Activated CD4-positive, CD25-positive, alpha-beta regulatory T cell (primary cell): ENCODE results near the gene ADAMTSL4.
"Not testable (repeated sequence)": the region's sequence is repeated elsewhere in the genome, so short reads cannot be mapped to it uniquely, and the experiment has no call there.

Source experiments
- DNase-seq, 4 experiments: peaks; one replicate each; lab custom pipeline; 2025; lab: John Stamatoyannopoulos, UW

ADAMTSL4 gene

GRCh38 chr1:150596095-150596892 lies 47.1 kb downstream of the ADAMTSL4 start:
- DNase-seq = no peak

DNA sequence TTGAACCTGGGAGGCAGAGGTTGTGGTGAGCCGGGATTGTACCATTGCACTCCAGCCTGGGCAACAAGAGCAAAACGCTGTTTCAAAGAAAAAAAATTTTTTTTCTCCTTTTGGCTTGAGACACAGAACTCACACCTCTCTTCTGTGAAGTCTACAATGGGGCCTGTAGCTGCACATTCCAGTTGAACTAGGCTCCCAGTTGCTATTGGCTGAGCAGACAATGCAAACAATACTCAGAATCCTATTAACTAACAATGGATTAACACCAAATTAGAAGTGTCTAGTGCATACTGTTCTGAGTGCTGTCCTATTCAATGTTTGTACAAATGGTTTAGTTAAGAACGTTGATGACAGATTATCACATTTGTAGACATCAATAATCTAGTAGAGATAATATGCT lies 47.8 kb downstream of the ADAMTSL4 start:
- no peak for DNase-seq

DNA sequence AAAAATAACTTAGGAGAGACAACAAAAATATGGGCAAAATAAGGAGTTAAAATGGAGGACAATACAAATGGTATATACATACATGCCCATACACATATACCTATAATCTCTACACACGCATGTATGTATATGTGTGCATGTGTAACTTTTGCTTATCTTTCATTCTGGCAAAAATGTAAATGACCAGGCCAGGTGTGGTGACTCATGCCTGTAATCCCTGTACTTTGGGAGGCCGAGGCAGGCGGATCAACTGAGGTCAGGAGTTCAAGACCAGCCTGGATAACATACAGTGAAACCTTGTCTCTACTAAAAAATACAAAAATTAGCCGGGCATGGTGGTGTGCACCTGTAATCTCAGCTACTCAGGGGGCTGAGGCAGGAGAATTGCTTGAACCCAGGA lies 49.1 kb downstream of the ADAMTSL4 start:
- DNase-seq = not testable (repeated sequence)

- no peak for DNase-seq
Measured at GRCh38 chr1:150601540-150601939, 52.3 kb downstream of the ADAMTSL4 start.

- not testable (repeated sequence) for DNase-seq
Measured at GRCh38 chr1:150602372-150602771, 53.2 kb downstream of the ADAMTSL4 start.

DNA sequence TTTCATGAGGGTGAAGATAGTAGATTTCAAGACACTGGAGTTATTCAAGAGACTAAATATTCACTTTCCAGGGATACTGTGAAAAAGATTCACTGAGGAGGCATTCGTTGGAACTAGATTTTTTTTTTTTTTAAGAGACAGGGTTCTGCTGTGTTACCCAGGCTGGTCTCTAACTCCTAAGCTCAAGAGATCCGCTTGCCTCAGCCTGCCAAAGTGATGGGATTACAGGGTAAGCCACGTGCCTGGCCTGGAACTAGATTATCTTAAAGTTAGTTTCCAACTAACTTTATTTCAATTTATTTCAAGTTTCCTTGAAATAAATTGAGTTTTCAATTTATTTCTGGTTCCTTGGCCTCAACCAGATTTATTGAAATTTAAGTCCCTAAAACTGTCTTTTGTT lies 54.5 kb downstream of the ADAMTSL4 start:
- no peak for DNase-seq

- DNase-seq = no peak
Measured at GRCh38 chr1:150604226-150604588, 55.0 kb downstream of the ADAMTSL4 start.

DNA sequence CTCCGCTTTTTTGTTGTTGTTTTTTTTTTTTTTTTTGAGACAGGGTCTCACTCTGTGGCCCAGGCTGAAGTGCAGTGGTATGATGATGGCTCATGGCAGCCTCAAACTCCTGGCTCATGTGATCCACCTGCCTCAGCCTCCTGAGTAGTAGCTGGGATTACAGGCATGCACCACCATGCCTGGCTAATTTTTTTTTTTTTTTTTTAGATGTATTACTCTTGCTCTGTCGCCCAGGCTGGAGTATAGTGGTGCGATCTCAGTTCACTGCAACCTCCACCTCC lies 56.2 kb downstream of the ADAMTSL4 start:
- not testable (repeated sequence) for DNase-seq

GRCh38 chr1:150606463-150607142 lies 57.4 kb downstream of the ADAMTSL4 start:
- no peak for DNase-seq

GRCh38 chr1:150609732-150610131 lies 60.5 kb downstream of the ADAMTSL4 start:
- DNase-seq = no peak
